Measurements from ENCODE around the gene DPEP2. TPM values are rescaled to one million over a fixed set of nuclear protein-coding genes. Genes with fewer than 3 reads are reported as not detected.

The DPEP2 gene
- total RNA-seq, 1 donor from 2014 or later: 29.5 TPM

- H3K4me1 ChIP-seq: peaks cover 34% of the 10 kb centered on the region
- H3K36me3 ChIP-seq: no peaks in the 10 kb centered on the region
- ATAC-seq (peak; percentile 95 to 97), DNase-seq (peak; percentile 92)
- H3K9me3 ChIP-seq: no peaks in the 10 kb centered on the region
- intact Hi-C loops (cut with DNase I): no loop called here
- peak overlapping the region; percentile 49 for H3K4me3 ChIP-seq
- TF ChIP-seq, protein P1, sequence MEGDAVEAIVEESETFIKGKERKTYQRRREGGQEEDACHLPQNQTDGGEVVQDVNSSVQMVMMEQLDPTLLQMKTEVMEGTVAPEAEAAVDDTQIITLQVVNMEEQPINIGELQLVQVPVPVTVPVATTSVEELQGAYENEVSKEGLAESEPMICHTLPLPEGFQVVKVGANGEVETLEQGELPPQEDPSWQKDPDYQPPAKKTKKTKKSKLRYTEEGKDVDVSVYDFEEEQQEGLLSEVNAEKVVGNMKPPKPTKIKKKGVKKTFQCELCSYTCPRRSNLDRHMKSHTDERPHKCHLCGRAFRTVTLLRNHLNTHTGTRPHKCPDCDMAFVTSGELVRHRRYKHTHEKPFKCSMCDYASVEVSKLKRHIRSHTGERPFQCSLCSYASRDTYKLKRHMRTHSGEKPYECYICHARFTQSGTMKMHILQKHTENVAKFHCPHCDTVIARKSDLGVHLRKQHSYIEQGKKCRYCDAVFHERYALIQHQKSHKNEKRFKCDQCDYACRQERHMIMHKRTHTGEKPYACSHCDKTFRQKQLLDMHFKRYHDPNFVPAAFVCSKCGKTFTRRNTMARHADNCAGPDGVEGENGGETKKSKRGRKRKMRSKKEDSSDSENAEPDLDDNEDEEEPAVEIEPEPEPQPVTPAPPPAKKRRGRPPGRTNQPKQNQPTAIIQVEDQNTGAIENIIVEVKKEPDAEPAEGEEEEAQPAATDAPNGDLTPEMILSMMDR (IDR thresholded peaks at IDR 0.05): peak; percentile 99
- H3K27ac ChIP-seq: peak overlapping the region; percentile 90
- H3K27me3 ChIP-seq (ENCODE audit: low read depth): no peaks in the 10 kb centered on the region
These were observed 5.9 kb downstream of the DPEP2 start for GRCh38 chr16:67993207-67994039.

DNA sequence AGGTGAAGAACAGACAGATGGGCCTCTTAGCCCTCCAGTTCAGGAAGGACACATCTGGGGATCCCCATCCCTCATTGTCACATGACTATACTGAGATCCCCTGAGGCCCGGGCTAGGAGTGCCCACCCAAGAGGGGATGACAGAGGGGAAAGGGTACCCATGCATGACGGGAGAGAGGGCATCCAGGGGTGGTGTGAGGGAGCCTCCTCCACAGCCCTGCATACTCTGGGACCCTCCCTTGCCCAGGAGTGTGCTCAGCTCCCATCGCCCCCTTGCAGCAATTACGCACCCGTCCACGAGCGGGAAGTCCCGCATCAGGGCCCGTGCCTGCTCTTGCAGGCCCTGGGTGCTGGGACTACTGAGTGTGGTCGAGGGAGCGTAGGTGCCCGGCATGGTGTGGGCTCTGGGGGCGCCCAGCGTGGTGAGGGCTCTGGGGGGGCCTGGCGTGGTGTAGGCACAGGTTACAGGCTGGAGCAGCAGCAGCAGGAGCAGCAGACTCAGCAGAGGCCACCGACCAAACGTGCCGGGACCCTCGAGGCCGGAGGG lies 6.5 kb downstream of the DPEP2 start:
- TF ChIP-seq, protein P1 (IDR thresholded peaks at IDR 0.05): no peak
- intact Hi-C loops (cut with DNase I): no loop called here

GRCh38 chr16:67990018-67990386 lies 9.3 kb downstream of the DPEP2 start:
- Histone ChIP-seq H3K36me3 (no peaks in the 10 kb centered on the region), H3K4me3 (no peak overlapping the region), H3K27me3 (ENCODE audit: low read depth) (no peaks in the 10 kb centered on the region), H3K9me3 (no peaks in the 10 kb centered on the region), H3K4me1 (peaks cover 38% of the 10 kb centered on the region), H3K27ac (no peak overlapping the region)
- no peak for ATAC-seq
- TF ChIP-seq, protein P1 (IDR thresholded peaks at IDR 0.05): no peak
- intact Hi-C loops (cut with DNase I): no loop called here
- no peak for DNase-seq

More for the DNA sequence above, 6.5 kb downstream of the DPEP2 start:
- DNase-seq (no peak), ATAC-seq (peak in 1 of 2 donors; percentile 1)
- Histone ChIP-seq H3K4me1 (peaks cover 27% of the 10 kb centered on the region), H3K36me3 (no peaks in the 10 kb centered on the region), H3K4me3 (peak overlapping the region; percentile 49), H3K9me3 (no peaks in the 10 kb centered on the region), H3K27me3 (ENCODE audit: low read depth) (no peaks in the 10 kb centered on the region), H3K27ac (peak overlapping the region; percentile 90)

GRCh38 chr16:67989322-67990017 lies 9.8 kb downstream of the DPEP2 start:
- H3K27ac ChIP-seq: no peak overlapping the region
- no peaks in the 10 kb centered on the region for H3K36me3 ChIP-seq
- DNase-seq (no peak), ATAC-seq (no peak)
- no peak overlapping the region for H3K4me3 ChIP-seq
- intact Hi-C loops (cut with DNase I): no loop called here
- H3K4me1 ChIP-seq: peaks cover 42% of the 10 kb centered on the region
- TF ChIP-seq, protein P1 (IDR thresholded peaks at IDR 0.05): no peak
- no peaks in the 10 kb centered on the region for H3K27me3 ChIP-seq (ENCODE audit: low read depth)
- no peaks in the 10 kb centered on the region for H3K9me3 ChIP-seq

- Histone ChIP-seq H3K4me1 (peaks cover 46% of the 10 kb centered on the region), H3K9me3 (no peaks in the 10 kb centered on the region), H3K27me3 (ENCODE audit: low read depth) (no peaks in the 10 kb centered on the region), H3K27ac (no peak overlapping the region), H3K36me3 (no peaks in the 10 kb centered on the region), H3K4me3 (no peak overlapping the region)
- intact Hi-C loops (cut with DNase I): no loop called here
- TF ChIP-seq, protein P1 (IDR thresholded peaks at IDR 0.05): no peak
- ATAC-seq (no peak), DNase-seq (no peak)
These were observed 10.6 kb downstream of the DPEP2 start for GRCh38 chr16:67988675-67989074.

All from lower lobe of right lung (tissue), 2 donors.